Neural crest cell (in vitro differentiated cells): ENCODE measurements around the gene TIPIN. TPM values are rescaled to one million over a fixed set of nuclear protein-coding genes. Genes with fewer than 3 reads are reported as not detected.

Experiments used
- DNase-seq: peaks from one replicate; pipeline ENCODE4 v3.0.0; 2021; ENCODE audit warnings: low read depth, mixed read lengths, low spot score
- H3K27ac Mint-ChIP-seq: one replicate; pipeline ENCODE4 v1.8.0; 2021; ENCODE audit warnings: mild to moderate bottlenecking, mixed read lengths; ENCODE audit not compliant: unreplicated experiment
- H3K27me3 Mint-ChIP-seq: 2 replicates; pipeline ENCODE4 v1.8.0; 2021; ENCODE audit warnings: low read depth, mild to moderate bottlenecking, mixed read lengths
- H3K36me3 Mint-ChIP-seq: 2 replicates; pipeline ENCODE4 v1.8.0; 2021; ENCODE audit warnings: low read depth, mild to moderate bottlenecking, mixed read lengths
- H3K4me1 Mint-ChIP-seq: 2 replicates; pipeline ENCODE4 v1.8.0; 2021; ENCODE audit warnings: mixed read lengths
- H3K4me3 Mint-ChIP-seq: one replicate; pipeline ENCODE4 v1.8.0; 2021; ENCODE audit warnings: mild to moderate bottlenecking, mixed read lengths
- H3K9me3 Mint-ChIP-seq: 2 replicates; pipeline ENCODE4 v1.8.0; 2021; ENCODE audit warnings: mixed read lengths
- CTCF ChIP-seq: fragments of 200-600 bp; sonication (generic); conservative IDR thresholded peaks from 2 replicates; pipeline ENCODE4 v1.5.0; 2021; ENCODE audit warnings: antibody characterized with exemption, mild to moderate bottlenecking
- total RNA-seq: library from RNA; stranded (reverse); gene quantifications from 2 replicates; pipeline ENCODE4 v1.2.1, GENCODE V29; 2021

TIPIN gene
- total RNA-seq, 1 donor from 2014 or later, result 23.4 TPM

GRCh38 chr15:66290518-66290917 lies 66.0 kb downstream of the TIPIN start:
- Mint-ChIP-seq H3K4me1 (peaks cover 32% of the 10 kb centered on the region), H3K27me3 (no peaks in the 10 kb centered on the region), H3K27ac (no peak overlapping the region), H3K36me3 (no peaks in the 10 kb centered on the region), H3K9me3 (no peaks in the 10 kb centered on the region), H3K4me3 (peak overlapping the region; percentile 7)
- DNase-seq, result no peak
- TF ChIP-seq CTCF, result no peak

GRCh38 chr15:66290007-66290406 lies 66.5 kb downstream of the TIPIN start:
- peak overlapping the region; percentile 7 for H3K4me3 Mint-ChIP-seq
- H3K9me3 Mint-ChIP-seq, result no peaks in the 10 kb centered on the region
- no peak for TF ChIP-seq CTCF
- H3K36me3 Mint-ChIP-seq, result no peaks in the 10 kb centered on the region
- H3K27me3 Mint-ChIP-seq, result no peaks in the 10 kb centered on the region
- no peak for DNase-seq
- peaks cover 26% of the 10 kb centered on the region for H3K4me1 Mint-ChIP-seq
- H3K27ac Mint-ChIP-seq, result no peak overlapping the region

- Mint-ChIP-seq H3K4me1 (peaks cover 20% of the 10 kb centered on the region), H3K27me3 (no peaks in the 10 kb centered on the region), H3K27ac (no peak overlapping the region), H3K4me3 (no peak overlapping the region), H3K9me3 (no peaks in the 10 kb centered on the region), H3K36me3 (no peaks in the 10 kb centered on the region)
- TF ChIP-seq CTCF, result no peak
- DNase-seq, result no peak
Measured at GRCh38 chr15:66288551-66289185, 67.8 kb downstream of the TIPIN start.

GRCh38 chr15:66288093-66288492 lies 68.4 kb downstream of the TIPIN start:
- Mint-ChIP-seq H3K4me3 (no peak overlapping the region), H3K36me3 (no peaks in the 10 kb centered on the region), H3K27ac (no peak overlapping the region), H3K27me3 (no peaks in the 10 kb centered on the region), H3K4me1 (peaks cover 20% of the 10 kb centered on the region), H3K9me3 (no peaks in the 10 kb centered on the region)
- no peak for DNase-seq
- no peak for TF ChIP-seq CTCF

- H3K36me3 Mint-ChIP-seq, result no peaks in the 10 kb centered on the region
- H3K4me1 Mint-ChIP-seq, result peaks cover 15% of the 10 kb centered on the region
- H3K27me3 Mint-ChIP-seq, result no peaks in the 10 kb centered on the region
- TF ChIP-seq CTCF, result peak; percentile 78
- no peaks in the 10 kb centered on the region for H3K9me3 Mint-ChIP-seq
- peak overlapping the region; percentile 38 for H3K4me3 Mint-ChIP-seq
- no peak for DNase-seq
- no peak overlapping the region for H3K27ac Mint-ChIP-seq
Measured at GRCh38 chr15:66287461-66288057, 68.9 kb downstream of the TIPIN start.

Other genes starting within 250 kb of the TIPIN start
- gene MEGF11, start 102.9 kb downstream of the TIPIN start, total RNA-seq, result 0.49 and 1.0 TPM in 2 replicates
- gene DIS3L, start 63.1 kb downstream of the TIPIN start, total RNA-seq, result 56.3 and 57.8 TPM in 2 replicates
- 43.3 and 43.4 TPM in 2 replicates for gene MAP2K1, start 30.2 kb upstream of the TIPIN start, total RNA-seq
- gene SNAPC5, start 141.1 kb upstream of the TIPIN start, total RNA-seq, result 22.9 and 23.3 TPM in 2 replicates
- 3,194 and 3,277 TPM in 2 replicates for gene RPL4, start 148.2 kb upstream of the TIPIN start, total RNA-seq
- 30.9 and 32.1 TPM in 2 replicates for gene ZWILCH, start 148.6 kb upstream of the TIPIN start, total RNA-seq
- 2.1 and 2.7 TPM in 2 replicates for gene LCTL, start 209.3 kb upstream of the TIPIN start, total RNA-seq